EH (cell line): ENCODE data around the gene SBF1.
A peak's percentile ranks its signal among the peaks of the same experiment; 100 is the strongest.
"Not testable (repeated sequence)": the region's sequence is repeated elsewhere in the genome, so short reads cannot be mapped to it uniquely, and the experiment has no call there.

ENCODE experiments used
- DNase-seq: peaks from one replicate; pipeline ENCODE4 v3.0.0-alpha.2; 2015; ENCODE audit warnings: low read depth

SBF1 gene

DNA sequence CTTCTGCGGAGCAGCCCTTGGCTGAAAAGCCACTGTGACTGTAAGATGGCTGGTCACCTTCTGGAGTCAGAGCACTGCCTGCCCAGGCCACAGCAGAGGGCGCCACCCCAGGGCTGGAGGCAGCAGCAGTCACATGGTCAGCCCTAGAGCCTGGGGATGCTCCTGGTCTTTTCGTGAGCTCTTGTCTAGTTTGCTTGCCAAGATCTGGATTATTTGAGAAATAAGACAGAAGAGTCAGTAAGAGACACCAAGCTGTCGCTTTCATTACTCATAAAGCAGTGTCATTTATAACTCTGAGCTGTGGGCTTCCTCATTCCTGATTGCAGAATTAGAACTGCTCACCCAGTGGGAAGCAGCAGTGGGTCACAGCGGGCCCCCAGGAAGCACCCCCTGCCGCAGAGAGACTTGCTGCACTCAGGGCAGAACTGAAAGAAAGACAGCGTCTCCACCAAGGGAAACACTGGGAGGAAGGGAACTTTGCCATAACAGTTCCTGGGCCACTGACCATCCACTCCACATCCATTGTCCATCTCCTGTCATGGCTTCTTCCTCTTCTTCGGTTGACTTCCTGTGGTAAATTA, 75.0 kb downstream of the SBF1 start:
- DNase-seq = peak; percentile 45

DNA sequence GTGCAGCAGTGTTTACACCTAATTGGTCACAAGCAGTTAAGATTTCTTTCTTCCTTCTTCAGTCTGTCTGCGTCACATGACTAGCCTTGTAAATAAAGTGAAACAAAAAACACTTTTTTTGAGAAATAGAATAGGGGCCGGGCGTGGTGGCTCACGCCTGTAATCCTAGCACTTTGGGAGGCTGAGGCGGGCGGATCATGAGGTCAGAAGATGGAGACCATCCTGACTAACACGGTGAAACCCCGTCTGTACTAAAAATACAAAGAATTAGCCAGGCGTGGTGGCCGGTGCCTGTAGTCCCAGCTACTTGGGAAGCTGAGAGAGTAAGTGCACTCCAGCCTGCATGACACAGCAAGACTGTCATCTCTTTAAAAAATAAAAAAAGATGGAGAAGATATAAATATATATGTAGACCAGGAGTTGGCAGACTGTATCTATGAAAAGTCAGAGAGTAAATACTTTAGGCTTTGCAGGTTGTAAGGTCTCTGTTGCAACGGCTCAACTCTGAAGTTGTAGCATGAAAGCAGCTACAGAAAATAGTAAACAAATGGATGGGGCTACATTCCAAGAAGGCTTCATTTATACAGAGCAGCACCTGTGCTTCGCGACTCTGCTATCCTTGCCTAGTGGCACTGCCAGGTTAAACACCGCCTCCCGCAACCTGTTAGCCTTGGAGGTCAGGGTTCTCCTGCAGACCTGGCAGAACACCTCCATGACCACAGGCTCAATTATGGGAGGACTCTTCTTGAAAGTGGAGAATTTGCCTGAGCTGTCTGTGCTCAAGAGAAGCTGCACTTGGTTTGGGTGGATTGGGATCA, 75.8 kb downstream of the SBF1 start:
- DNase-seq = no peak

DNA sequence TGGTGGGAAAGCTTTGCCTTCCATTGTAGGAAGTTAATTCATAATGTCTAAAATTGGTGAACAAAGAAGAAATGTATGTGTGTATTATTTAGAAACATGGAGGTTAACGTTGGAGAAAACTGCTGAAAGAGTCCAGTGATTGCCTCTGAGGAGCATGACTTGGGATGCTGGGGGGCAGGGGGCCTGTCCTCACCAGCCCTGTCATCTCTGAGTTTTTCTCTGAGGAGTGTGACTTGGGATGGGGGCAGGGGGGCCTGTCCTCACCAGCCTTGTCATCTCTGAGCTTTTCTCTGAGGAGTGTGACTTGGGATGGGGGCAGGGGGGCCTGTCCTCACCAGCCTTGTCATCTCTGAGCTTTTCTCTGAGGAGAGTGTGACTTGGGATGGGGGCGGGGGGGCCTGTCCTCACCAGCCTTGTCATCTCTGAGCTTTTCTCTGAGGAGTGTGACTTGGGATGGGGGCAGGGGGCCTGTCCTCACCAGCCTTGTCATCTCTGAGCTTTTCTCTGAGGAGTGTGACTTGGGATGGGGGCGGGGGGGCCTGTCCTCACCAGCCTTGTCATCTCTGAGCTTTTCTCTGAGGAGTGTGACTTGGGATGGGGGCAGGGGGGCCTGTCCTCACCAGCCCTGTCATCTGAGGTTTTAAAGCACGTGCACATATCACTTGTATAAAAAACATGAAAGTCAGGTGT, 77.3 kb downstream of the SBF1 start:
- not testable (repeated sequence) for DNase-seq

DNA sequence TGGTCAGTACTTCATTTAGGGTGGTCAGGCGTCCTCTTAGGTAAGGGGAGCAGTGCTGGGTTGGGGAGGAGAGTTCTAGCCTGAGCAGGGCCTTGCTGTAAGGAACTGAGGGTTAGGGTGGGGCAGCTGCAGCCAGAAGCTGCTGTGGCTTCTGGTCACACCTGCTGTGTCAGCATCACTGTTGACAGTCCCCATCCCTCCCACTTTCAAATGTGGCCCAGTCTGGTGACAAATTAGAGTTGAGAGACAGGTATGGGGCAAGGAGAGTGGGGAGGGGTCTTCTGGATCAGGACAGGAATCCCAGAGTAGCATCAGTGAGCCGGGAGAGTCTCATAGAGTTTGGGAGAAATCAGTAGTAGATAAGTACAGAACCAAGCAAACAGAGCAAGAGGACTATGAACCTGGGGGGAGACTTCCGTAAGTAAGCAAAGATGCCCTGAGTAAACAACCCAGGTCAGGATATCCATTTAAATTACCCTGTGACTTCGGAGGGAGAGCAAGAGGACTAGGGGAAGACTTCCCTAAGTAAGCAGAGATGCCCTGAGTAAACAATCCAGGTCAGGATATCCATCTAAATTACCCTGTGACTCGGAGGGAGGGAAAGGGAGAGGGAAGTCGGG, 78.0 kb downstream of the SBF1 start:
- peak; percentile 38 for DNase-seq
